HG03095 (cell line): ENCODE results near the gene MIPOL1.
"Not testable (repeated sequence)": the region's sequence is repeated elsewhere in the genome, so short reads cannot be mapped to it uniquely, and the experiment has no call there.

ENCODE experiments used
- ATAC-seq: cut with Tn5 transposase; IDR thresholded peaks from one replicate; pipeline ENCODE4 v1.9.1; 2021; ENCODE audit warnings: moderate library complexity; ENCODE audit not compliant: unreplicated experiment

MIPOL1 gene

DNA sequence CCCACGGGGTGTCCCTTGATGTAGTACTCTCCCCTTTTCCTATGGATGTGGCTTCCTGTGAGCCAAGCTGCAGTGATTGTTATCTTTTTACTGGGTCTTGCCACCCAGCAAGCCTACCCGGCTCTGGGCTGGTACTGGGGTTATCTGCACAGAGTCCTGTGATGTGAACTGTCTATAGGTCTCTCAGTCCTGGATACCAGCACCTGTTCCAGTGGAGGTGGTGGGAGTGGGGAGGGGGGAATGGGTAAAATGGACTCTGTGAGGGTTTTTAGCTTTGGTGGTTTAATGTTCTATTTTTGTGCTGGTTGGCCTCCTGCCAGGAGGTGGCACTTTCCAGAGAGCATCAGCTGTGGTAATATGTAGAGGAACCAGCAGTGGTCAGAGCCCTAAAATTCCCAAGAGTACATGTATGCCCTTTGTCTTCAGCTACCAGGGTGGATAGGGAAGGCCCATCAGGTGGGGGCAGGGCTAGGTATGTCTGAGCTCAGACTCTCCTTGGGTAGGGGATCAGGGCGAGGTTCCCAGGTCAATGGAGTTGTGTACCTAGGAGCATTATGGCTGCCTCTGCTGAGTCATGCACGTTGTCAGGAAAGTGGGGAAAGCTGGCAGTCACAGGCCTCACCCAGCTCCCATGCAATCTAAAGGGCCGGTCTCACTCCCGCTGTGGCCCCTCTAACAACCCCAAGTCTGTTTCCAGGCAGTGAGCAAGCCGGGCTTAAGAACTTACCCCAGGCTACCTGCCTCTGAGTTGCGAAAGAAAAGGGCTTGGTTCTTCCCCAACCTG, 199.6 kb downstream of the MIPOL1 start:
- ATAC-seq: not testable (repeated sequence)

DNA sequence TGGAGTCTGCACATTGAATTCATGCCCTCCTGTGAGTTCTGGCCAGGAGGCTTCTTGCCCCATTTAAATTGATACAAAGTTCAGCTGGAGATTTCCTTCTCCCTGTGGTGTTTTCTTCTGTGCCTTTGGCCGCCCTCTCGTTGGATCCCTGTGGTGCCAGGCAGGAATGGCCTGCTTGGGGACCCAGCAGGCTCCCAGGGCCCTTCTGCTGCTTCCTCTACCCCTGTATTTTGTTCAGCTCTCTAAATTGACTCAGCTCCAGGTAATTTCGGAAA, 200.1 kb downstream of the MIPOL1 start:
- no peak for ATAC-seq

DNA sequence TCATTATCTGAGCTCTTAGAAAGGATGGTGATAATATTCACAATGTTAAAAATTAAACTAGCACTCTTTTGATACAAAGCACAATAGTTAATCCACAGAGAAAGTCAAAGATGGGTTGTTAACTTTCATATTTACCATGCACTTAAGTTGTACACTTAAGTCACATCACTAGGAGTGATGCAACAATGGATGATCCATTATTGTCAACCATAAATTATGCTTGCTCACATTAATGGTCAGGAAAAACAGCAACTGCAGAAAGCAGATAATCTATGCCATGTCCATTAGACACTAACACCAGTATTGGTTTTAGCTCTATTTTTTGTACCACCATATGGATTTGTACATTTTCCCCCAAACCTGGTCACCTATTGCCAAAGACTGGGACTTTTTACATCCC, 201.8 kb downstream of the MIPOL1 start:
- no peak for ATAC-seq

DNA sequence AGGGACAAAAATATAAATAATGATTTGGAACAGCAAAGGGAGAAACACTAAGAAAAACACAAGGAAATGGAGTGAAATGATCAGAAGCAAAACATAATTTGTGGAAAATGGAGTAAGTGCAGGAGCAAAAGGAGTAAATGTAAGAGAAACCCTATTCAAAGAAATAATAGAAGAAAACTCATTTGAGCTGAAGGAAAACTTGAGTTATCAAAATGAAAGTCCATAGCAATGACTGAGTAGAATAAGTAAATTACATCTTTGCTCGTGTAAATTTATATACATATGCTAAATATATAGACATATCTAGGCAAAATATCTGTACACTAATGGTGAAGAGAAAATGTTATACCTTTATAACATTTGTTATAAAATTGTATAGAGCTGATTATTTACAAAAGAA, 203.4 kb downstream of the MIPOL1 start:
- no peak for ATAC-seq

DNA sequence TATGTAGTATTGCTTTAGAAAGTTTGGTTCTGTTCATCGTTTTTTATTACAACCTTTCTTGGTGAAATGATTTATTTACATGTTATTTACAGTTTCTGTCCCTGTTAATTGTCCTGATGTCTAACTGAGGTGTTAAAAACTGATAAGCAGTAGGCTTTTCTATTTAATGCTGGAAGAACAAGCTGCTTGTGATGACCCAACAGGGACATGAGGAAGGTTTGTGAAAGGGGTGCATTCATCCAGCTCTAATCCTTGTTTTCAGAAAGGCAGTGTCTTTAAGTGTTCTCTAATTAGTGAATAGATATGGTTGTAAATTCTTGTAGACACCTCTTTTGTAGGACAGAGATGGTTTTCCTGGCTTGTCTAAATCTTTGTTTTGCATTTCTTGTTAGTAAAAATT, 205.9 kb downstream of the MIPOL1 start:
- no peak for ATAC-seq

DNA sequence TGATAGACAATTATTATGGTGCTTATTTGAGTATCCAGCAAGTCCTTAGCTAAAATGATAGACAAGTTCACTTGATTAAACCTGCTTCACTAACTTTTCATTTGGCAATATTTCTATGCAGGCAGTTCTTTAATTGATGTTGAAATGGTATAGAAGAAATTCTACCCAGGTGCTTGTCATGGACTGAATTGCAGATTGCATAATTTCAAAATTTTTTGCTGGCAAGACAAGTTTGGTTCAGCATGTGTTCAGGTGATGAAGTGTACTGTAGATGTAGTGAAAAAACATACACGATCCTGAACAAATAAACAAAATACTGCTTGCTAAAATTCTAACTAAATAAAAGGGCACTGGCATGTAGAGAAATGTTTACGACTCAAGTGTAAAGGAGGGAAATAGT, 208.4 kb downstream of the MIPOL1 start:
- ATAC-seq: no peak

DNA sequence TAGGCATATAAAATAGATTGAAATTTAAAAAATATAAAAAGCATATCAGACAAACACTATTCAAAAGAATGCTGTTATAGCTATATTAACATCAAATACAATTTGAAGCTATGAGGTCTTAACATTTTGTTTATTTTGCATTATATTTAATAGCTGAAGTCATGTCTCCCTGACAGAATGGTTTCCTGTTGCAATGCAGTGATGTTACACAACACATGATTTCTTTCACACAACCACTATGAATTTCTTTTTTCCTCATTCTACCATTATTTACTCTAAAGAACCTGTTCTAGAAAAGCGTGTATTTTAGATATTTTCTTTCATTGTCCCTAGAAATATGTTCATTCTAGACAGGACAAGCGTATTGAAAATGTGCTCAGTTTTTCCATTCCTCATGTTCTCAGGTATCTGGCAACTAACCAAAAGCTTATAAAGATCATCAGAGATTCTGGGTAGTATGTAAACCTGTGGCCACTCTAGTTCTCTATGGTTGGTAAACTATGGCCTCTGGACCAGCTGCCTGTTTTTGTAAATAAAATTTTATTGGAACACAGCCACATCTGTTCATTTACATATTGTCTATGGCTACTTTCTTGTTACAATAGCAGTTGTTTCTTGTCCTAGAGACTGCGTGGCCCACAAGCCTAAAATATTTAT, 213.5 kb downstream of the MIPOL1 start:
- ATAC-seq: no peak

DNA sequence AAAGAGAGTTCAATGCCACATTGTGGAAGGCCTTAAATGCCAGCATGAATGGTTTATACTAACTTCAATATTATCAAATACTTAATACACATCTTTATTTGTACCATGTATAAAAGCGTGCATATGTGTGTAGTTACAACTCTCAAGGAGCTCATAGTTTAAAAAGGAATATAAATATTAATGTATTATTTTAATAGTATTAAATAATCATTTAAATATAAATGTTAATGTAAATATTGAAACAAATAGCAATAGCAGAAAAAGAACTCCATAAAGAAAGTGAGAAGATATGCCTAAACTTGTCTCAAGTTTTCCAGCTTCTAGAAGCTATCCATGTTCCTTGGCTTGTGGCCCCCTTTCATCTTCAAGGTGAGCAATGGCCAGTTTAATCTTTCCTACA, 215.3 kb downstream of the MIPOL1 start:
- ATAC-seq: no peak

- ATAC-seq: no peak
Measured at GRCh38 chr14:37413504-37414003, 215.8 kb downstream of the MIPOL1 start.

GRCh38 chr14:37416264-37416663, 218.5 kb downstream of the MIPOL1 start:
- ATAC-seq: no peak

DNA sequence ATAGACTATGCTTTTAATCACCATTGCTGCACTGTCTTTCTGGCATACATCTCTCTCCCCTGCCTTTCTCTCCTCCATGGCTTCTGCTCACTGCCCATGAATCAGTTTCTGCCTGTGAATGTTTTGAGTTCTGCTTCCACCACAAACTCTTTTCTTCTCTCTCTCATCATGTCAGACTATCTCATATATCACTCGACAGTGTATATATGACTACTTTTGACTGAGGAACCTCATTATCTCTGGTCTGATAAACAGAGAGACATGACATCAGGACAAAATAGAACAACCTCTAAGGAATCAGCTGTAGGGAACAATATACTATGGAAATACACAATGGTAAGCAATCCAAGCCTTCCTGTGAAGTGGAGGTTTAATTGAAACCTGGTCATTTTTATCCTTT, 219.4 kb downstream of the MIPOL1 start:
- ATAC-seq: no peak

DNA sequence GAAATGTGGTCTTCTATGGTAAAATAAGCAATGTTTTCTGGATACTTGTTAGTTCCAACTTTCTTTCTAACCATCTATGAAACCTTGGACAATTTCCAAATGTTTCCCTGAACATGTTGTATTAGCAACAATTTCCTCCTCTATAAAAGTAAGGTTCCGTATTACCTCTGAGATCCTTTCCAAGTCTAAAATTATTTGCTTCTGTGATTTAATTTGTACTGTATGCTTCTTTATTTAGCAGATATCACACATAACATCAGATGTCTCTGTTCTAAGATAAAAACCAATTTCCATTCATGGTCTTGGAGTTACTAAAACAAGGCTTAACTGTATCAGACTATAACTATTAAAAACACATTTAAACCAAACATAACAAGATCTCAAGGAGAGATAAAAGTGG, 220.1 kb downstream of the MIPOL1 start:
- ATAC-seq: no peak

DNA sequence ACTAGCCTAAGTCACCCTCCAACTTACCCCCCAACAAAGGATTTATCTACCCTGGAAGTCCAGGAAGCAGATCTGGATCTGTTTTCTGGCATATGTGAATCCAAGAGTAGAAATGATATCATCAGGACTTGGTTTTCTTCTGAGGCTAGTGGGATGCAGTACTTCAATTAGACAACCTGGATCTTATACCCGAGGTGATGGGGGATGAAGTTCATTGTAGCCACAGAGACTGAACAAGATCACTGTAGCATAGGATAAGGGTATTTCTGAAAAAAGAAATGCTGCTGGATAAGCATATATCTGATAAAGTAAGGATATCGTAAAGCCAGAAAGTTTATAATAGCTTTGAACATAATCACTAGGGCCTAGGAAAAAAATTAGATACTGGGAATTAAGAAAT, 222.9 kb downstream of the MIPOL1 start:
- ATAC-seq: no peak

GRCh38 chr14:37422319-37422718, 224.6 kb downstream of the MIPOL1 start:
- no peak for ATAC-seq

- no peak for ATAC-seq
Measured at GRCh38 chr14:37422748-37423147, 225.0 kb downstream of the MIPOL1 start.

DNA sequence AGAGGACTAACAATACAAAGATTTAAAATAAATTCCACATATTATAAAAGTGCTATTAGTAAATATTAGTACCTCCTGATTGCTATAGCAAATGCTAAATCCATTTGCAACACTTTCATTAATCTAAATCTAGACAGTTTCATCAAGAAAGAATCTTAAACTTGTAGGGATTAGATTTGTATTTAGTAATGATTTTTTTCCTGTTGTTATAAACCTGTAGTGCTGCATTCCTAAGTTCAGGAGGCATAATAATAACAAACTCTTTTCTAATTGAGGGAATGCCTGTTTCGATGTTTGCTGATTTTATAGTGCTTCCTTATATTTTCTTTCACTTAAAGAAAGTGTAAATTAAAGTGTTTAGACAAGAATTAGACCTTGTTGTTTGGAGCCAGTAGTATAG, 231.2 kb downstream of the MIPOL1 start:
- no peak for ATAC-seq

GRCh38 chr14:37429618-37430017, 231.9 kb downstream of the MIPOL1 start:
- no peak for ATAC-seq

GRCh38 chr14:37434867-37435266, 237.1 kb downstream of the MIPOL1 start:
- no peak for ATAC-seq

DNA sequence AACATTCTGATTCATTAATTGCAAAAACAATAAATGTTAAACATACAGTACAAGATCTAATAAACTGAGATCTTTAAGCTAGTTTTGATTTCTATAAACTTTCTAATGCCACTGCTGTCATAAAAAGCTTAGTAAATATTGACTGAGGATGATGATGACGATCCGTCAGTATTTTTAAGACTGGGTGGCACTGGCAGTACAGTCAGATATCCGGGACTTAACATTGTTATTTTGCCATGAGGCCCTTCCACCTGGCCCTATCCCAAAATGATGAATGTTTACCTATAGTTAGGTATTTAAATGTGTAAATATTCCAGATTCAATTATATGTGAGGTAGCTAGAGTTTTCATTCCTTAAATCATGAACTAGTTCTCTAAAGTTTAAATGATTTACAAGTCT, 238.8 kb downstream of the MIPOL1 start:
- ATAC-seq: no peak

- ATAC-seq: no peak
Measured at GRCh38 chr14:37437490-37437889, 239.8 kb downstream of the MIPOL1 start.

- ATAC-seq: no peak
Measured at GRCh38 chr14:37438444-37438843, 240.7 kb downstream of the MIPOL1 start.

DNA sequence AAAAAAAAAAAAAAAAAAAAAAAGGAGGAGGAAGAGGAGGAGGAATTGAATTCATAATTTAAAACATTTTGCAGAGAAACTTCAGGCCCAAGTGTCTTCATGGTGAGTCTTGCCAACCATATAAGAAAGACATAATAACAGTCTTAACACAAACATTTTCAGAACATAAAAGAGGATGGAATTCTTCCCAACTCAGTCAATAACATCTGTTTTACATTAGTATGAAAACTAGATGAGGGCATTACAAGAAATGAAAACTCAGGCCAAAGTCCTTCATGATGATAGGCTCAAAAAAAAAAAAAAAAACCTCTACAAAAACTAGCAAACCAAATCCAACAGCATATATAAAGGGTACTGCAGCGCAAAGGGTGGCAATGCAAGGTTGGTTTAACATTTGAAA, 245.7 kb downstream of the MIPOL1 start:
- ATAC-seq: no peak

DNA sequence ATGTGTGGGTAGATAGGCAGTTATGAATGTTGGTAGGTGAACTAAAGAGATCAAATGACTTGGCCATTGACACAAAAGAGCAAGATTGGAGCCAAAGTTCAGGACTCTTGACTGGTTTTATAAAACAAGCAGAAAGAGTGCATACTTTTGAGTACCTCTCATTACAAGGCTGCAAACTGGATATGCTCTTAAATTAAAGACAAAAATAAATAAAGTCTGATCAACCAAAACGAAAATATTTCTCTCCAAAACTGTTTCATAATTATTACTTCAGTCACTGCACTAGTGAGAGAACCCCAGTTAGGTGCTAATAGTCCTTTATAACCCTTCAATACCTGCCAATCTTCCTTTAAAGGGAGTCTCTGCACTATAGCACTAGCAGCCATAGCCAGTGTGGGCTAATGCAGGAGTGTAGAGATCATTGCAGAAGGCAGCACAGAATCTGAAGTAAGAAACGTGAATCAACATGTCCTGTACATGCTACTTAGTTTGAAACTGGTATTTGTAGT, 250.2 kb downstream of the MIPOL1 start:
- ATAC-seq: no peak
